Superior temporal gyrus (tissue), 1 donor: Measurements from ENCODE around the gene ADGRD1.
A peak's percentile ranks its signal among the peaks of the same experiment; 100 is the strongest.
"Not testable (repeated sequence)": the region's sequence is repeated elsewhere in the genome, so short reads cannot be mapped to it uniquely, and the experiment has no call there.

Source experiments
- DNase-seq: peaks from one replicate; pipeline ENCODE4 v3.0.0-alpha.2; 2016; ENCODE audit errors: extremely low spot score

The ADGRD1 gene

GRCh38 chr12:130984183-130985058, 30.7 kb downstream of the ADGRD1 start:
- DNase-seq, result no peak

- no peak for DNase-seq
Observed at GRCh38 chr12:130987151-130987931, 33.6 kb downstream of the ADGRD1 start.

- DNase-seq, result no peak
Observed at GRCh38 chr12:130988261-130988660, 34.6 kb downstream of the ADGRD1 start.

- DNase-seq, result no peak
Observed at GRCh38 chr12:130988751-130989150, 35.0 kb downstream of the ADGRD1 start.

- no peak for DNase-seq
Observed at GRCh38 chr12:130989391-130989790, 35.7 kb downstream of the ADGRD1 start.

- no peak for DNase-seq
Observed at GRCh38 chr12:130990034-130990433, 36.3 kb downstream of the ADGRD1 start.

- no peak for DNase-seq
Observed at GRCh38 chr12:130992448-130992847, 38.7 kb downstream of the ADGRD1 start.

- no peak for DNase-seq
Observed at GRCh38 chr12:130992979-130993538, 39.4 kb downstream of the ADGRD1 start.

GRCh38 chr12:130993759-130994670, 40.3 kb downstream of the ADGRD1 start:
- no peak for DNase-seq

GRCh38 chr12:130994821-130995375, 41.2 kb downstream of the ADGRD1 start:
- DNase-seq, result no peak

GRCh38 chr12:130995386-130995969, 41.8 kb downstream of the ADGRD1 start:
- not testable (repeated sequence) for DNase-seq

- DNase-seq, result no peak
Observed at GRCh38 chr12:130998136-130998535, 44.4 kb downstream of the ADGRD1 start.

- DNase-seq, result no peak
Observed at GRCh38 chr12:131000000-131000486, 46.3 kb downstream of the ADGRD1 start.

GRCh38 chr12:131001493-131001892, 47.8 kb downstream of the ADGRD1 start:
- no peak for DNase-seq

- peak; percentile 64 for DNase-seq
Observed at GRCh38 chr12:131002216-131002631, 48.5 kb downstream of the ADGRD1 start.

- no peak for DNase-seq
Observed at GRCh38 chr12:131003036-131003715, 49.5 kb downstream of the ADGRD1 start.

- DNase-seq, result no peak
Observed at GRCh38 chr12:131003716-131004045, 50.0 kb downstream of the ADGRD1 start.

GRCh38 chr12:131004166-131004565, 50.5 kb downstream of the ADGRD1 start:
- no peak for DNase-seq

GRCh38 chr12:131005161-131006035, 51.7 kb downstream of the ADGRD1 start:
- no peak for DNase-seq
